GM18499 (cell line): Measurements from ENCODE around the gene NAV2.

Experiments used
- ATAC-seq: cut with Tn5 transposase; IDR thresholded peaks from one replicate; pipeline ENCODE4 v1.9.1; 2021; ENCODE audit warnings: moderate number of reproducible peaks; ENCODE audit not compliant: insufficient read depth, unreplicated experiment

The NAV2 gene

GRCh38 chr11:20042045-20042639 is 329.5 kb downstream of the NAV2 start:
- ATAC-seq = no peak

GRCh38 chr11:20042811-20043341 is 330.2 kb downstream of the NAV2 start:
- ATAC-seq = no peak

- ATAC-seq = no peak
Observed at GRCh38 chr11:20043992-20044391, 331.4 kb downstream of the NAV2 start.

GRCh38 chr11:20045098-20045688 is 332.6 kb downstream of the NAV2 start:
- ATAC-seq = no peak

- no peak for ATAC-seq
Observed at GRCh38 chr11:20046416-20046815, 333.8 kb downstream of the NAV2 start.

GRCh38 chr11:20047006-20047768 is 334.6 kb downstream of the NAV2 start:
- ATAC-seq = no peak

- ATAC-seq = no peak
Observed at GRCh38 chr11:20047769-20048154, 335.1 kb downstream of the NAV2 start.

- ATAC-seq = no peak
Observed at GRCh38 chr11:20048246-20048645, 335.6 kb downstream of the NAV2 start.

GRCh38 chr11:20048707-20049106 is 336.1 kb downstream of the NAV2 start:
- ATAC-seq = no peak

- no peak for ATAC-seq
Observed at GRCh38 chr11:20049231-20049630, 336.6 kb downstream of the NAV2 start.

GRCh38 chr11:20050048-20050447 is 337.4 kb downstream of the NAV2 start:
- no peak for ATAC-seq

- ATAC-seq = no peak
Observed at GRCh38 chr11:20050551-20051333, 338.1 kb downstream of the NAV2 start.

- ATAC-seq = no peak
Observed at GRCh38 chr11:20051469-20052399, 339.1 kb downstream of the NAV2 start.

- ATAC-seq = no peak
Observed at GRCh38 chr11:20053572-20053971, 340.9 kb downstream of the NAV2 start.

- ATAC-seq = no peak
Observed at GRCh38 chr11:20054584-20054983, 341.9 kb downstream of the NAV2 start.

GRCh38 chr11:20055312-20055711 is 342.7 kb downstream of the NAV2 start:
- no peak for ATAC-seq

- no peak for ATAC-seq
Observed at GRCh38 chr11:20056109-20056949, 343.7 kb downstream of the NAV2 start.
